H1 (cell line): ENCODE data around the gene ASTN1. TPM values are rescaled to one million over a fixed set of nuclear protein-coding genes. Genes with fewer than 3 reads are reported as not detected.

Experiments used
- CTCF ChIA-PET: fragments of 300-600 bp; sonication (Branson Sonifier 250); formaldehyde crosslinking; loops from one replicate; lab custom pipeline; 2021; ENCODE audit not compliant: partially characterized antibody; lab: Charles Lee
- POLR2A ChIA-PET: fragments of 300-600 bp; sonication (Branson Sonifier 250); formaldehyde crosslinking; loops from one replicate; lab custom pipeline; 2021; ENCODE audit warnings: inconsistent platforms; ENCODE audit not compliant: partially characterized antibody; lab: Charles Lee
- DNase-seq, 2 experiments: peaks; one replicate each; pipeline versions ENCODE4 v3.0.0 to v3.0.0-alpha.2; 2010 to 2022; ENCODE audit warnings: low spot score in 2 of 2, low read depth in 1 of 2, mixed read lengths in 1 of 2
- FAIRE-seq: peaks from 2 replicates; lab custom pipeline; 2011; peaks lifted over from hg19 to GRCh38; lab: Jason Lieb, UNC
- H2AFZ ChIP-seq: 2 replicates; pipeline ENCODE4 v1.8.1; 2012; ENCODE audit warnings: low read length, inconsistent platforms
- H2AK5ac ChIP-seq: 2 replicates; pipeline ENCODE4 v1.6.1; 2013; ENCODE audit warnings: low read depth, low read length
- H2BK120ac ChIP-seq: replicated peaks from 2 replicates; pipeline ENCODE3; 2013; ENCODE audit warnings: low read depth, low read length, inconsistent platforms
- H2BK12ac ChIP-seq: 2 replicates; pipeline ENCODE4 v1.6.1; 2013; ENCODE audit warnings: low read depth, low read length
- H2BK15ac ChIP-seq: 2 replicates; pipeline ENCODE4 v1.6.1; 2013; ENCODE audit warnings: low read length
- H2BK20ac ChIP-seq: 2 replicates; pipeline ENCODE4 v1.6.1; 2013; ENCODE audit warnings: low read length
- H2BK5ac ChIP-seq: 2 replicates; pipeline ENCODE4 v1.6.1; 2013; ENCODE audit warnings: low read depth, low read length
- H3K14ac ChIP-seq: 2 replicates; pipeline ENCODE4 v1.6.1; 2013; ENCODE audit warnings: inconsistent platforms; ENCODE audit not compliant: insufficient read length
- H3K18ac ChIP-seq: 2 replicates; pipeline ENCODE4 v1.6.1; 2013; ENCODE audit warnings: low read length; ENCODE audit errors: extremely low read depth
- H3K23ac ChIP-seq: 2 replicates; pipeline ENCODE4 v1.6.1; 2013; ENCODE audit warnings: inconsistent platforms; ENCODE audit not compliant: insufficient read length
- H3K23me2 ChIP-seq: 2 replicates; pipeline ENCODE4 v1.6.1; 2013; ENCODE audit warnings: low read depth, low read length
- H3K27ac ChIP-seq: 2 replicates; pipeline ENCODE4 v1.6.1; 2011; ENCODE audit warnings: low read depth, low read length, inconsistent platforms
- H3K27me3 ChIP-seq, 4 experiments: replicated peaks in 1 of 4; 1 replicate in 1 of 4; 2 replicates in 3 of 4; pipeline versions ENCODE4 v1.6.1 to v1.8.1; 2011 to 2013; ENCODE audit warnings: low read length in 3 of 4, mild to moderate bottlenecking in 3 of 4, inconsistent platforms in 2 of 4, mixed read lengths in 2 of 4, moderate library complexity in 1 of 4; ENCODE audit not compliant: control insufficient read depth in 3 of 4, insufficient read depth in 3 of 4; ENCODE audit errors: extremely low read depth in 1 of 4
- H3K36me3 ChIP-seq, 4 experiments: 2 replicates each; pipeline versions ENCODE4 v1.6.1 to v1.8.1; 2011 to 2013; ENCODE audit warnings: mild to moderate bottlenecking in 4 of 4, low read length in 3 of 4, moderate library complexity in 2 of 4, control low read depth in 1 of 4, inconsistent platforms in 1 of 4; ENCODE audit not compliant: insufficient read depth in 4 of 4, control insufficient read depth in 2 of 4
- H3K4ac ChIP-seq: replicated peaks from 2 replicates; pipeline ENCODE3; 2013; ENCODE audit warnings: low read length, low read depth, mixed read lengths, inconsistent platforms; ENCODE audit not compliant: insufficient read length
- H3K4me1 ChIP-seq, 4 experiments: replicated peaks in 1 of 4; 1 replicate in 1 of 4; 2 replicates in 3 of 4; pipeline versions ENCODE4 v1.6.1 to v1.8.1; 2011 to 2013; ENCODE audit warnings: low read length in 3 of 4, inconsistent platforms in 2 of 4, mixed read lengths in 1 of 4; ENCODE audit not compliant: insufficient read depth in 4 of 4, control insufficient read depth in 3 of 4
- H3K4me2 ChIP-seq, 2 experiments: 2 replicates each; pipeline versions ENCODE4 v1.6.1 to v1.8.1; 2011 to 2013; ENCODE audit warnings: low read depth in 2 of 2, low read length in 2 of 2, control low read depth in 1 of 2, inconsistent platforms in 1 of 2, mild to moderate bottlenecking in 1 of 2; ENCODE audit not compliant: insufficient read depth in 1 of 2
- H3K4me3 ChIP-seq, 4 experiments: fragments of 200-600, 300-600 bp in 1 of 4; sonication (generic), shearing (Covaris generic), sonication (Bioruptor Twin) in 1 of 4; 2 replicates each; pipeline versions ENCODE4 v1.5.1 to v1.8.1; 2011 to 2016; ENCODE audit warnings: low read length in 4 of 4, low read depth in 3 of 4, control low read depth in 2 of 4, inconsistent platforms in 2 of 4, mild to moderate bottlenecking in 2 of 4, mixed read lengths in 1 of 4, moderate library complexity in 1 of 4; ENCODE audit not compliant: insufficient read depth in 2 of 4; ENCODE audit errors: extremely low read depth in 1 of 4
- H3K56ac ChIP-seq: replicated peaks from 2 replicates; pipeline ENCODE3; 2013; ENCODE audit warnings: low read depth, mild to moderate bottlenecking, mixed read lengths, low read length, inconsistent platforms; ENCODE audit not compliant: insufficient read length
- H3K79me1 ChIP-seq: 2 replicates; pipeline ENCODE4 v1.6.1; 2013; ENCODE audit warnings: low read depth, low read length, control low read depth
- H3K79me2 ChIP-seq, 2 experiments: 2 replicates each; pipeline versions ENCODE4 v1.6.1 to v1.8.1; 2012 to 2013; ENCODE audit warnings: low read length in 2 of 2, mild to moderate bottlenecking in 2 of 2, inconsistent platforms in 1 of 2; ENCODE audit not compliant: insufficient read depth in 2 of 2, control insufficient read depth in 1 of 2
- H3K9ac ChIP-seq, 4 experiments: replicated peaks in 1 of 4; 1 replicate in 1 of 4; 2 replicates in 3 of 4; pipeline versions ENCODE4 v1.6.1 to v1.8.1; 2011 to 2013; ENCODE audit warnings: low read depth in 3 of 4, low read length in 3 of 4, control low read depth in 2 of 4, mild to moderate bottlenecking in 2 of 4, moderate library complexity in 2 of 4, inconsistent platforms in 1 of 4; ENCODE audit errors: extremely low read depth in 1 of 4
- H3K9me3 ChIP-seq, 2 experiments: 2 replicates each; pipeline versions ENCODE4 v1.6.1 to v1.8.1; 2012 to 2013; ENCODE audit warnings: mild to moderate bottlenecking in 2 of 2, moderate library complexity in 2 of 2, control low read depth in 1 of 2, inconsistent platforms in 1 of 2, low read depth in 1 of 2, low read length in 1 of 2, mixed read lengths in 1 of 2; ENCODE audit not compliant: insufficient read depth in 2 of 2
- H4K20me1 ChIP-seq, 2 experiments: replicated peaks in 1 of 2; 2 replicates each; pipeline versions ENCODE3 to v1.8.1; 2011 to 2013; ENCODE audit warnings: inconsistent platforms in 2 of 2, low read length in 2 of 2, mild to moderate bottlenecking in 1 of 2; ENCODE audit not compliant: insufficient read depth in 2 of 2, control insufficient read depth in 1 of 2
- H4K5ac ChIP-seq: 2 replicates; pipeline ENCODE4 v1.6.1; 2013; ENCODE audit warnings: low read length, low read depth, mixed read lengths, inconsistent platforms; ENCODE audit not compliant: insufficient read length
- H4K8ac ChIP-seq: 2 replicates; pipeline ENCODE4 v1.8.0; 2013; ENCODE audit warnings: mild to moderate bottlenecking, moderate library complexity, low read length, inconsistent platforms; ENCODE audit not compliant: insufficient read depth; ENCODE audit errors: extremely low read depth
- H4K91ac ChIP-seq: replicated peaks from 2 replicates; pipeline ENCODE3; 2013; ENCODE audit warnings: low read length, mixed read lengths, inconsistent platforms; ENCODE audit not compliant: insufficient read length
- ASH2L ChIP-seq: fragments of 200-600, 300-600 bp; sonication (generic); IDR thresholded peaks from one replicate; pipeline ENCODE4 v1.7.1; 2017; ENCODE audit warnings: low read length
- ATF3 ChIP-seq: IDR thresholded peaks from 2 replicates; pipeline ENCODE4 v1.6.1; 2011; ENCODE audit warnings: low read depth, mild to moderate bottlenecking, low read length; ENCODE audit not compliant: insufficient read depth
- EP300 ChIP-seq, 2 experiments: IDR thresholded peaks; 1 replicate in 1 of 2; 2 replicates in 1 of 2; pipeline ENCODE4 v1.6.1; 2011 to 2012; ENCODE audit warnings: low read depth in 2 of 2, low read length in 2 of 2, mild to moderate bottlenecking in 2 of 2, borderline replicate concordance in 1 of 2, inconsistent platforms in 1 of 2, moderate library complexity in 1 of 2
- HDAC2 ChIP-seq, 2 experiments: fragments of 300-600 bp in 1 of 2; sonication (generic) in 1 of 2; IDR thresholded peaks; 2 replicates each; pipeline ENCODE4 v1.6.1; 2011 to 2012; ENCODE audit warnings: low read depth in 2 of 2, low read length in 2 of 2, mild to moderate bottlenecking in 2 of 2, moderate library complexity in 2 of 2, borderline replicate concordance in 1 of 2, inconsistent platforms in 1 of 2
- JUN ChIP-seq: IDR thresholded peaks from 2 replicates; pipeline ENCODE4 v1.6.1; 2011; ENCODE audit warnings: low read depth, mild to moderate bottlenecking, improper control_type of control experiment, low read length
- JUND ChIP-seq: IDR thresholded peaks from 2 replicates; pipeline ENCODE4 v1.6.1; 2011; ENCODE audit warnings: mild to moderate bottlenecking, improper control_type of control experiment, low read length
- POLR2A ChIP-seq, 2 experiments: IDR thresholded peaks; 1 replicate in 1 of 2; 2 replicates in 1 of 2; pipeline ENCODE4 v1.6.1; 2011; ENCODE audit warnings: low read depth in 2 of 2, low read length in 2 of 2, mild to moderate bottlenecking in 2 of 2; ENCODE audit errors: control extremely low read depth in 1 of 2
- RNF2 ChIP-seq: fragments of 200-900, 300-1000 bp; sonication (generic); IDR thresholded peaks from 2 replicates; pipeline ENCODE4 v1.7.1; 2016; ENCODE audit warnings: borderline replicate concordance, low read depth, mild to moderate bottlenecking, antibody characterized with exemption, low read length; ENCODE audit not compliant: poor library complexity, severe bottlenecking; ENCODE audit errors: missing control alignments
- RXRA ChIP-seq: IDR thresholded peaks from 2 replicates; pipeline ENCODE4 v1.6.1; 2011; ENCODE audit warnings: low read depth, mild to moderate bottlenecking, low read length, moderate library complexity; ENCODE audit not compliant: insufficient read depth
- SIX5 ChIP-seq: IDR thresholded peaks from 2 replicates; pipeline ENCODE4 v1.6.1; 2011; ENCODE audit warnings: mild to moderate bottlenecking, low read depth, low read length
- SP2 ChIP-seq: IDR thresholded peaks from 2 replicates; pipeline ENCODE4 v1.6.1; 2012; ENCODE audit warnings: mild to moderate bottlenecking, low read length, inconsistent platforms
- WGBS, 2 experiments: shearing (Covaris generic) in 1 of 2; methylation state at CpG; one replicate each; pipeline versions ENCODE4 v1.1.6 to v1.1.7; 2013 to 2015; ENCODE audit warnings: low lambda C conversion rate in 2 of 2, mixed read lengths in 2 of 2, inconsistent platforms in 1 of 2, low coverage in 1 of 2, missing lambda C conversion rate in 1 of 2; ENCODE audit not compliant: insufficient replicate concordance in 2 of 2, insufficient coverage in 1 of 2, insufficient read length in 1 of 2; ENCODE audit errors: extremely low coverage in 1 of 2, missing lambda C conversion rate in 1 of 2; 5-methylcytosine and 5-hydroxymethylcytosine counted together
- polyA plus RNA-seq, 7 experiments: library from polyadenylated mRNA; depleted of rRNA in 3 of 7; stranded (reverse) in 5 of 7; unstranded in 2 of 7; fragments of >200 nt in 5 of 7; fragments of 200-250 nt in 2 of 7; gene quantifications; 1 replicate in 5 of 7; 2 replicates in 1 of 7; 4 replicates in 1 of 7; pipeline versions ENCODE4 v1.2.1 to v1.2.3, GENCODE V29; 2011 to 2013; ENCODE audit warnings: missing spikeins in 2 of 7, mixed read lengths in 2 of 7
- total RNA-seq: library from RNA; stranded (reverse); fragmentation: NEBNext Ultra II Directional; extraction: Animal tissue kit (Norgen Biotek cat#: 25700); gene quantifications from 2 replicates; pipeline ENCODE4 v1.2.1, GENCODE V29; 2021
- TF ChIP-seq, protein P1 (sequence below): IDR thresholded peaks from 2 replicates; pipeline ENCODE4 v1.6.1; 2012; ENCODE audit warnings: inconsistent platforms

ASTN1 gene
- total and polyA plus RNA-seq, 2 of the 8 experiments (the other 6 are each of a cell fraction or from before 2014, with no cell fraction given), result 2.9 to 4.1 TPM

DNA sequence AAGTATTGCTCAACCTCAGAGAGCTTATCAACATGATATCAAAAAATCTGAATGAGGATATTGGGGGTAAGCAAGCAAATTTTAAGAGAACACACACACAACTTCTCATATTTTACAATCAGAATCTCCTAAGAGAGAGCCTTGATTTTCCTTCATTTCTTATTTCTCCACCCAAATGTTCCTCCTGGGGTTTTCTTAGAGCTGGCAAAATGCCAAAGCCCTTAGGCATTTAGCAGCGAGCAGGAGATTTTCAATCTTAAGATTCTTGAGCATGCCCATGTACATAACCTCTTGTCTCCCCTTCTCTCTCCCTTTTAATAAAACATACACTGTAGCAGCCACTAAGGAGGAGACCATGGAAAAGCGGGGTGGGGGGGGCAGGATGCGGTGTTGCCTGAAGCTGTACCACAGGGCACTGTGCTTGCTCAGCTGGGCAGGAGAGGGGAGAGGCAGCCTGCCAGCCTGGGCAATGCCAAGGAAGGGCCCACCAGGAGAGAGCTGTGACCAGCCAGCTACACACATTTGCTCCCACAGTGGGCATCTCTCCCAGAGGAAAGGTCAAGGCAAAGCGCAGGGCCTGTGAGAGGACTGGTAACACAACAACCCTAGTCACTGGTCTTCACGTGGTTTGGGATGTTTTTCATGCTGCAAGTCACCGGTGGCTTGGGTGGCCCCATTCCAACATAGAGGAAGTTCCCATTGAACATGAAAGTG is 10.6 kb upstream of the ASTN1 start:
- FAIRE-seq (no peak), DNase-seq (no peak)
- H4K91ac ChIP-seq, result no peak overlapping the region
- H3K56ac ChIP-seq, result no peak overlapping the region
- no peak overlapping the region for H3K18ac ChIP-seq
- H2BK15ac ChIP-seq, result no peak overlapping the region
- no peaks in the 10 kb centered on the region for H3K79me2 ChIP-seq
- H3K27me3 ChIP-seq, result peaks cover 22 to 40% (median 37%) of the 10 kb centered on the region in 4 experiments
- no peak overlapping the region for H3K14ac ChIP-seq
- H2BK12ac ChIP-seq, result no peak overlapping the region
- no peak overlapping the region for H2AFZ ChIP-seq
- no peak overlapping the region for H3K4me3 ChIP-seq
- H4K20me1 ChIP-seq, result peaks cover 0 to 5% of the 10 kb centered on the region in 2 experiments
- no peak overlapping the region for H3K27ac ChIP-seq
- H2AK5ac ChIP-seq, result no peak overlapping the region
- no peak overlapping the region for H3K23ac ChIP-seq
- POLR2A ChIA-PET, result no interaction called here
- H3K4me2 ChIP-seq, result no peak overlapping the region
- H4K5ac ChIP-seq, result no peak overlapping the region
- no peak overlapping the region for H2BK120ac ChIP-seq
- no peak overlapping the region for H3K9ac ChIP-seq
- 77% methylated on average over 6 of the region's 6 CpGs; no CpG with 5 or more reads in 1 of the 2 experiments for WGBS, 2 experiments
- H2BK20ac ChIP-seq, result no peak overlapping the region
- CTCF ChIA-PET, result interaction anchor here (0.9 to 1.3 kb wide), 3 partner anchors 234 to 598 kb away, joined by 3 to 4 read pairs (median 3); no protein-coding TSS in a partner anchor
- H3K36me3 ChIP-seq, result no peaks in the 10 kb centered on the region
- no peak overlapping the region for H4K8ac ChIP-seq
- H3K4me1 ChIP-seq, result peaks cover 0 to 4% (median 2%) of the 10 kb centered on the region in 4 experiments; a peak in 5 of 7 replicates
- no peaks in the 10 kb centered on the region for H3K9me3 ChIP-seq
- H3K23me2 ChIP-seq, result peaks cover 6% of the 10 kb centered on the region
- no peak overlapping the region for H2BK5ac ChIP-seq
- no peak overlapping the region for H3K4ac ChIP-seq
- no peaks in the 10 kb centered on the region for H3K79me1 ChIP-seq
- TF ChIP-seq SIX5 (no peak), ATF3 (no peak), EP300 (IDR thresholded peaks at IDR 0.05; ENCODE audit: borderline replicate concordance in 1 of 2, low read depth in 2 of 2, low read length in 2 of 2) (no peak), RXRA (no peak), JUN (no peak), HDAC2 (IDR thresholded peaks at IDR 0.05; ENCODE audit: borderline replicate concordance in 1 of 2, low read depth in 2 of 2, low read length in 2 of 2) (no peak), JUND (no peak), SP2 (no peak), POLR2A (IDR thresholded peaks at IDR 0.05; ENCODE audit: control extremely low read depth in 1 of 2, low read depth in 2 of 2, low read length in 2 of 2) (no peak), RNF2 (no peak), ASH2L (no peak)
- TF ChIP-seq, protein P1, sequence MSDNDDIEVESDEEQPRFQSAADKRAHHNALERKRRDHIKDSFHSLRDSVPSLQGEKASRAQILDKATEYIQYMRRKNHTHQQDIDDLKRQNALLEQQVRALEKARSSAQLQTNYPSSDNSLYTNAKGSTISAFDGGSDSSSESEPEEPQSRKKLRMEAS, result no peak
